HEK293 (cell line): ENCODE measurements around the gene C9orf152.

ENCODE experiments used
- CTCF ChIA-PET: fragments of 350-600 bp; formaldehyde crosslinking; extraction: SDS; loops from one replicate; lab custom pipeline; 2021; ENCODE audit warnings: antibody characterized with exemption; lab: Yijun Ruan, JAX
- POLR2A ChIA-PET: fragments of 300-600 bp; formaldehyde crosslinking; extraction: SDS; loops from one replicate; lab custom pipeline; 2020; ENCODE audit warnings: antibody characterized with exemption, inconsistent platforms; lab: Yijun Ruan, JAX
- H3K27ac ChIP-seq: fragments of 200-500 bp; sonication (Bioruptor generic); 2 replicates; pipeline ENCODE4 v1.5.1; 2014; ENCODE audit warnings: low read depth, low read length, control low read depth, inconsistent platforms; ENCODE audit errors: extremely low read depth
- H3K36me3 ChIP-seq, 2 experiments: fragments of 200-500 bp in 1 of 2; sonication (Bioruptor generic) in 1 of 2; 1 replicate in 1 of 2; 2 replicates in 1 of 2; pipeline ENCODE4 v1.5.1; 2014 to 2017; ENCODE audit warnings: inconsistent platforms in 2 of 2, low read length in 2 of 2; ENCODE audit not compliant: control insufficient read depth in 2 of 2, insufficient read depth in 1 of 2
- H3K4me1 ChIP-seq: fragments of 200-500 bp; sonication (Bioruptor generic); 2 replicates; pipeline ENCODE4 v1.5.1; 2014; ENCODE audit warnings: mild to moderate bottlenecking, low read length, inconsistent platforms; ENCODE audit not compliant: control insufficient read depth, insufficient read depth
- H3K4me3 ChIP-seq: 2 replicates; pipeline ENCODE4 v1.5.1; 2011; ENCODE audit warnings: low read depth, mild to moderate bottlenecking, control low read depth, low read length, moderate library complexity
- H3K9me3 ChIP-seq: fragments of 200-500 bp; sonication (Bioruptor generic); 2 replicates; pipeline ENCODE4 v1.5.1; 2014; ENCODE audit warnings: low read depth, low read length, inconsistent platforms; ENCODE audit not compliant: control insufficient read depth, insufficient read depth
- BCL11B ChIP-seq: fragments of 450-650 bp; formaldehyde crosslinking; IDR thresholded peaks from 2 replicates; pipeline ENCODE4 v1.5.1; 2016; ENCODE audit warnings: low read depth, missing biosample characterization, missing genetic modification characterization
- IKZF3 ChIP-seq: fragments of 450-650 bp; IDR thresholded peaks from 2 replicates; pipeline ENCODE4 v1.5.0; 2018; ENCODE audit warnings: missing biosample characterization, mild to moderate bottlenecking, missing genetic modification characterization, moderate library complexity
- KLF9 ChIP-seq: fragments of 450-650 bp; formaldehyde crosslinking; IDR thresholded peaks from 2 replicates; pipeline ENCODE4 v1.5.1; 2016; ENCODE audit warnings: missing biosample characterization, missing genetic modification characterization, low read depth
- OSR2 ChIP-seq: fragments of 450-650 bp; formaldehyde crosslinking; IDR thresholded peaks from 2 replicates; pipeline ENCODE4 v1.5.1; 2016; ENCODE audit warnings: missing biosample characterization, missing genetic modification characterization
- PRDM1 ChIP-seq: fragments of 450-650 bp; formaldehyde crosslinking; IDR thresholded peaks from 2 replicates; pipeline ENCODE4; 2016; ENCODE audit warnings: missing biosample characterization, missing genetic modification characterization
- ZFHX2 ChIP-seq: fragments of 450-650 bp; formaldehyde crosslinking; conservative IDR thresholded peaks from 2 replicates; pipeline ENCODE4 v1.5.1; 2016; ENCODE audit warnings: missing biosample characterization, missing genetic modification characterization
- ZIC2 ChIP-seq: fragments of 450-650 bp; formaldehyde crosslinking; IDR thresholded peaks from 2 replicates; pipeline ENCODE4 v1.5.1; 2016; ENCODE audit warnings: missing biosample characterization, missing genetic modification characterization
- ZNF121 ChIP-seq: fragments of 450-650 bp; formaldehyde crosslinking; IDR thresholded peaks from 2 replicates; pipeline ENCODE4 v1.5.1; 2016; ENCODE audit warnings: missing biosample characterization, missing genetic modification characterization
- ZNF132 ChIP-seq: fragments of 450-650 bp; formaldehyde crosslinking; IDR thresholded peaks from 2 replicates; pipeline ENCODE4 v1.5.1; 2017; ENCODE audit warnings: missing biosample characterization, missing genetic modification characterization, borderline replicate concordance
- ZNF146 ChIP-seq: fragments of 450-650 bp; formaldehyde crosslinking; IDR thresholded peaks from 2 replicates; pipeline ENCODE4 v1.5.1; 2016; ENCODE audit warnings: missing biosample characterization, missing genetic modification characterization
- ZNF157 ChIP-seq: fragments of 450-650 bp; formaldehyde crosslinking; IDR thresholded peaks from 2 replicates; pipeline ENCODE4 v1.5.1; 2016; ENCODE audit warnings: missing biosample characterization, missing genetic modification characterization
- ZNF16 ChIP-seq: fragments of 450-650 bp; formaldehyde crosslinking; IDR thresholded peaks from 2 replicates; pipeline ENCODE4 v1.5.1; 2016; ENCODE audit warnings: low read depth, missing biosample characterization, missing genetic modification characterization
- ZNF174 ChIP-seq: fragments of 450-650 bp; formaldehyde crosslinking; IDR thresholded peaks from 2 replicates; pipeline ENCODE4 v1.5.0; 2017; ENCODE audit warnings: missing biosample characterization, mild to moderate bottlenecking, missing genetic modification characterization
- ZNF2 ChIP-seq: fragments of 450-650 bp; formaldehyde crosslinking; IDR thresholded peaks from 2 replicates; pipeline ENCODE4 v1.5.1; 2016; ENCODE audit warnings: missing biosample characterization, missing genetic modification characterization
- ZNF311 ChIP-seq: fragments of 450-650 bp; formaldehyde crosslinking; IDR thresholded peaks from 2 replicates; pipeline ENCODE4 v1.5.1; 2017; ENCODE audit warnings: missing biosample characterization, missing genetic modification characterization, borderline replicate concordance
- ZNF37A ChIP-seq: fragments of 450-650 bp; IDR thresholded peaks from 2 replicates; pipeline ENCODE4 v1.5.1; 2018; ENCODE audit warnings: missing biosample characterization, missing genetic modification characterization
- ZNF433 ChIP-seq: fragments of 450-650 bp; formaldehyde crosslinking; IDR thresholded peaks from 2 replicates; pipeline ENCODE4 v1.5.1; 2016; ENCODE audit warnings: missing biosample characterization, missing genetic modification characterization, low read depth
- ZNF529 ChIP-seq: fragments of 450-650 bp; formaldehyde crosslinking; IDR thresholded peaks from 2 replicates; pipeline ENCODE4 v1.5.1; 2017; ENCODE audit warnings: missing genetic modification characterization, missing biosample characterization; ENCODE audit not compliant: insufficient replicate concordance
- ZNF654 ChIP-seq: fragments of 450-650 bp; formaldehyde crosslinking; IDR thresholded peaks from 2 replicates; pipeline ENCODE4 v1.5.1; 2016; ENCODE audit warnings: low read depth, missing biosample characterization, missing genetic modification characterization
- ZNF677 ChIP-seq: fragments of 450-650 bp; IDR thresholded peaks from 2 replicates; pipeline ENCODE4 v1.5.0; 2018; ENCODE audit warnings: missing biosample characterization, mild to moderate bottlenecking, missing genetic modification characterization, moderate library complexity
- ZSCAN30 ChIP-seq: fragments of 450-650 bp; IDR thresholded peaks from 2 replicates; pipeline ENCODE4 v1.5.1; 2018; ENCODE audit warnings: missing biosample characterization, mild to moderate bottlenecking, missing genetic modification characterization, moderate library complexity
- ZXDB ChIP-seq: fragments of 450-650 bp; formaldehyde crosslinking; IDR thresholded peaks from 2 replicates; pipeline ENCODE4 v1.5.1; 2016; ENCODE audit warnings: missing biosample characterization, missing genetic modification characterization
- TF ChIP-seq, protein P1 (sequence below): fragments of 450-650 bp; formaldehyde crosslinking; IDR thresholded peaks from 2 replicates; pipeline ENCODE4 v1.5.1; 2017; ENCODE audit warnings: missing biosample characterization, missing genetic modification characterization
- TF ChIP-seq, protein P2 (sequence below): fragments of 450-650 bp; formaldehyde crosslinking; IDR thresholded peaks from 2 replicates; pipeline ENCODE4 v1.5.1; 2017; ENCODE audit warnings: missing biosample characterization, mild to moderate bottlenecking, missing genetic modification characterization, moderate library complexity

The C9orf152 gene

GRCh38 chr9:110214090-110214489, 6.1 kb upstream of the C9orf152 start:
- H3K4me1 ChIP-seq: no peaks in the 10 kb centered on the region
- no peak overlapping the region for H3K27ac ChIP-seq
- no peaks in the 10 kb centered on the region for H3K36me3 ChIP-seq
- no peak for TF ChIP-seq ZNF121 (tag by site-specific recombination)
- no peak for TF ChIP-seq ZNF654 (tag by site-specific recombination)
- no peak for TF ChIP-seq ZNF16 (tag by site-specific recombination)
- TF ChIP-seq, protein P1, sequence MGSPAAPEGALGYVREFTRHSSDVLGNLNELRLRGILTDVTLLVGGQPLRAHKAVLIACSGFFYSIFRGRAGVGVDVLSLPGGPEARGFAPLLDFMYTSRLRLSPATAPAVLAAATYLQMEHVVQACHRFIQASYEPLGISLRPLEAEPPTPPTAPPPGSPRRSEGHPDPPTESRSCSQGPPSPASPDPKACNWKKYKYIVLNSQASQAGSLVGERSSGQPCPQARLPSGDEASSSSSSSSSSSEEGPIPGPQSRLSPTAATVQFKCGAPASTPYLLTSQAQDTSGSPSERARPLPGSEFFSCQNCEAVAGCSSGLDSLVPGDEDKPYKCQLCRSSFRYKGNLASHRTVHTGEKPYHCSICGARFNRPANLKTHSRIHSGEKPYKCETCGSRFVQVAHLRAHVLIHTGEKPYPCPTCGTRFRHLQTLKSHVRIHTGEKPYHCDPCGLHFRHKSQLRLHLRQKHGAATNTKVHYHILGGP (tag by site-specific recombination): no peak
- TF ChIP-seq, all 188 proteins: peak for 0
- ChIA-PET CTCF (interaction anchor here (0.8 to 8.1 kb wide), 3 partner anchors 29 to 410 kb away, joined by 6 to 112 read pairs (median 7); no protein-coding TSS in a partner anchor), POLR2A (interaction anchor here (1.0 kb wide), 1 partner anchor 42 kb away, joined by 8 read pairs; the partner anchor contains the start of gene TXN)
- no peak overlapping the region for H3K4me3 ChIP-seq
- no peaks in the 10 kb centered on the region for H3K9me3 ChIP-seq

- no peak overlapping the region for H3K27ac ChIP-seq
- TF ChIP-seq ZNF146 (no peak), ZSCAN30 (tag by site-specific recombination) (no peak), ZNF157 (no peak), ZNF132 (no peak), ZNF529 (tag by site-specific recombination) (no peak), IKZF3 (tag by site-specific recombination) (no peak), OSR2 (tag by site-specific recombination) (no peak), ZNF2 (tag by site-specific recombination) (no peak), PRDM1 (tag by site-specific recombination) (no peak), ZIC2 (tag by site-specific recombination) (no peak), ZNF433 (tag by site-specific recombination) (no peak), ZNF311 (no peak), ZNF37A (tag by site-specific recombination) (no peak), ZNF677 (tag by site-specific recombination) (no peak), KLF9 (tag by site-specific recombination) (no peak), ZFHX2 (tag by site-specific recombination) (no peak), ZXDB (tag by site-specific recombination) (no peak), ZNF174 (no peak), BCL11B (tag by site-specific recombination) (no peak)
- TF ChIP-seq, protein P2, sequence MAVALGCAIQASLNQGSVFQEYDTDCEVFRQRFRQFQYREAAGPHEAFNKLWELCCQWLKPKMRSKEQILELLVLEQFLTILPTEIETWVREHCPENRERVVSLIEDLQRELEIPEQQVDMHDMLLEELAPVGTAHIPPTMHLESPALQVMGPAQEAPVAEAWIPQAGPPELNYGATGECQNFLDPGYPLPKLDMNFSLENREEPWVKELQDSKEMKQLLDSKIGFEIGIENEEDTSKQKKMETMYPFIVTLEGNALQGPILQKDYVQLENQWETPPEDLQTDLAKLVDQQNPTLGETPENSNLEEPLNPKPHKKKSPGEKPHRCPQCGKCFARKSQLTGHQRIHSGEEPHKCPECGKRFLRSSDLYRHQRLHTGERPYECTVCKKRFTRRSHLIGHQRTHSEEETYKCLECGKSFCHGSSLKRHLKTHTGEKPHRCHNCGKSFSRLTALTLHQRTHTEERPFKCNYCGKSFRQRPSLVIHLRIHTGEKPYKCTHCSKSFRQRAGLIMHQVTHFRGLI: no peak
- POLR2A ChIA-PET: interaction anchor here (1.0 kb wide), 1 partner anchor 43 kb away, joined by 8 read pairs; the partner anchor contains the start of gene TXN
- H3K4me1 ChIP-seq: no peaks in the 10 kb centered on the region
- no peaks in the 10 kb centered on the region for H3K9me3 ChIP-seq
- CTCF ChIA-PET: interaction anchor here (8.1 kb wide), 1 partner anchor 28 kb away, joined by 112 read pairs; no protein-coding TSS in a partner anchor
- no peaks in the 10 kb centered on the region for H3K36me3 ChIP-seq
- no peak overlapping the region for H3K4me3 ChIP-seq
Observed at GRCh38 chr9:110213413-110214044, 5.6 kb upstream of the C9orf152 start.
